NCI-H1694 (cell line): ENCODE results near the gene UAP1L1.
"Not testable (repeated sequence)": the region's sequence is repeated elsewhere in the genome, so short reads cannot be mapped to it uniquely, and the experiment has no call there.

Source experiments
- DNase-seq: peaks from one replicate; lab custom pipeline; 2025; lab: John Stamatoyannopoulos, UW

UAP1L1 gene

GRCh38 chr9:137114613-137115393, 37.5 kb downstream of the UAP1L1 start, which contains the start of gene DPP7:
DPP7 (minus strand) TSS chr9:137114733; CDS start chr9:137114713, 20 bp downstream.
- no peak for DNase-seq

- no peak for DNase-seq
Observed at GRCh38 chr9:137115394-137116026, 38.2 kb downstream of the UAP1L1 start.

GRCh38 chr9:137116027-137116507, 38.8 kb downstream of the UAP1L1 start:
- no peak for DNase-seq

- DNase-seq = no peak
Observed at GRCh38 chr9:137116728-137117127, 39.4 kb downstream of the UAP1L1 start.

- DNase-seq = no peak
Observed at GRCh38 chr9:137117269-137117731, 40.0 kb downstream of the UAP1L1 start.

- DNase-seq = not testable (repeated sequence)
Observed at GRCh38 chr9:137118092-137118603, 40.8 kb downstream of the UAP1L1 start.

- not testable (repeated sequence) for DNase-seq
Observed at GRCh38 chr9:137121927-137122795, 44.8 kb downstream of the UAP1L1 start.

- DNase-seq = not testable (repeated sequence)
Observed at GRCh38 chr9:137122796-137123467, 45.6 kb downstream of the UAP1L1 start.

- DNase-seq = no peak
Observed at GRCh38 chr9:137123468-137123837, 46.1 kb downstream of the UAP1L1 start.

GRCh38 chr9:137123952-137124462, 46.7 kb downstream of the UAP1L1 start:
- not testable (repeated sequence) for DNase-seq

GRCh38 chr9:137126786-137127185, 49.5 kb downstream of the UAP1L1 start:
- DNase-seq = no peak

- DNase-seq = no peak
Observed at GRCh38 chr9:137127301-137128157, 50.2 kb downstream of the UAP1L1 start.

GRCh38 chr9:137128158-137128861, 51.0 kb downstream of the UAP1L1 start:
- no peak for DNase-seq

GRCh38 chr9:137128862-137129455, 51.6 kb downstream of the UAP1L1 start:
- DNase-seq = no peak

- peak; percentile 58 for DNase-seq
Observed at GRCh38 chr9:137129456-137130175, 52.3 kb downstream of the UAP1L1 start.

GRCh38 chr9:137130176-137130755, 52.9 kb downstream of the UAP1L1 start:
- no peak for DNase-seq
